Smooth muscle cell (in vitro differentiated cells): ENCODE data around the gene TFRC. TPM values are rescaled to one million over a fixed set of nuclear protein-coding genes. Genes with fewer than 3 reads are reported as not detected.
"Not testable (repeated sequence)": the region's sequence is repeated elsewhere in the genome, so short reads cannot be mapped to it uniquely, and the experiment has no call there.

Experiments
- DNase-seq: peaks from one replicate; lab custom pipeline; 2025; ENCODE audit not compliant: unreplicated experiment; lab: John Stamatoyannopoulos, UW
- H2AFZ ChIP-seq: fragments of 200-600 bp; sonication (generic); 2 replicates; pipeline ENCODE4 v1.6.0; 2016; ENCODE audit warnings: antibody characterized with exemption, low read depth, mild to moderate bottlenecking
- H3F3A ChIP-seq: fragments of 200-600 bp; sonication (generic); 2 replicates; pipeline ENCODE4 v1.6.0; 2017; ENCODE audit warnings: antibody characterized with exemption, low read depth
- H3K27ac ChIP-seq: fragments of 200-600 bp; sonication (generic); 2 replicates; pipeline ENCODE4 v1.5.1; 2016; ENCODE audit warnings: low read depth, mild to moderate bottlenecking
- H3K27me3 ChIP-seq: fragments of 200-600 bp; sonication (generic); 2 replicates; pipeline ENCODE4 v1.6.1; 2016; ENCODE audit warnings: low read depth, mild to moderate bottlenecking
- H3K36me3 ChIP-seq: fragments of 200-600 bp; sonication (generic); 2 replicates; pipeline ENCODE4 v1.5.1; 2016; ENCODE audit warnings: low read depth
- H3K4me1 ChIP-seq: fragments of 200-600 bp; sonication (generic); 2 replicates; pipeline ENCODE4 v1.5.1; 2016; ENCODE audit warnings: low read depth
- H3K4me2 ChIP-seq: fragments of 200-600 bp; sonication (generic); 2 replicates; pipeline ENCODE4 v1.6.0; 2016; ENCODE audit warnings: mild to moderate bottlenecking
- H3K4me3 ChIP-seq: fragments of 200-600 bp; sonication (generic); 2 replicates; pipeline ENCODE4 v1.5.1; 2016; ENCODE audit warnings: mild to moderate bottlenecking
- H3K79me2 ChIP-seq: fragments of 200-600 bp; sonication (generic); 2 replicates; pipeline ENCODE4 v1.6.0; 2016; ENCODE audit warnings: low read depth, mild to moderate bottlenecking
- H3K9ac ChIP-seq: fragments of 200-600 bp; sonication (generic); 2 replicates; pipeline ENCODE4 v1.6.0; 2016; ENCODE audit warnings: low read depth
- H3K9me3 ChIP-seq: fragments of 200-600 bp; sonication (generic); replicated peaks from 2 replicates; pipeline ENCODE4 v1.5.1; 2016; ENCODE audit warnings: low read depth
- H4K20me1 ChIP-seq: fragments of 200-600 bp; sonication (generic); 2 replicates; pipeline ENCODE4 v1.6.0; 2016; ENCODE audit warnings: low read depth
- WGBS: methylation state at CpG from one replicate; pipeline ENCODE4 v1.1.7; 2016; ENCODE audit warnings: low lambda C conversion rate; 5-methylcytosine and 5-hydroxymethylcytosine counted together
- polyA plus RNA-seq: library from polyadenylated mRNA; unstranded; fragments of >200 nt; fragmentation: Nextera tagmentation; extraction: Ambion mirVana; gene quantifications from 2 replicates; pipeline ENCODE4 v1.2.1, GENCODE V29; 2016
- total RNA-seq: library from RNA; depleted of rRNA; stranded (reverse); fragments of >200 nt; gene quantifications from 2 replicates; pipeline ENCODE4 v1.2.3, GENCODE V29; 2014
- TF ChIP-seq, protein P1 (sequence below): fragments of 200-600 bp; sonication (generic); IDR thresholded peaks from 2 replicates; pipeline ENCODE4 v1.5.1; 2017; ENCODE audit warnings: borderline replicate concordance, mild to moderate bottlenecking, antibody characterized with exemption; ENCODE audit not compliant: insufficient read depth, poor library complexity, severe bottlenecking

Gene TFRC
- total and polyA plus RNA-seq, 2 experiments from 2014 or later = 22.1 to 39.0 TPM

DNA sequence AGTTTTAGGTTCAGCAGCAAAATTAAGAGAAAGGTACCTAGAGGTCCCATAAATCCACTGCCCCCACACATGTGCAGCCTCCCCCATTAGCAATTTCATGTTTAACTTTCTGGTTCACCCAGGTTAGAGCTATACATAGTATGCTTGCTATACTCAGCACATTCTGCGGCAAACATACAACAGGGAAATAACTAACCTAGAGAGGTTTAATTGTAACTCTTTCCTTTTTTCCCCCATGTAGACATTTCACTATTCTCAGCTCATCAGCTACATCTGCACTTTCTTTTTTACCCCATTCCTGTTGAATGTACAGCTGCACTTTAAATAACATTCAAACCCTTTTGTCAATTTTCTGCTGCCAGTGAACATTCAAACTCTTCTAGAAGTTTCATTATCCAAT, 21.1 kb downstream of the TFRC start:
- no peaks in the 10 kb centered on the region for H3K79me2 ChIP-seq
- H3K4me2 ChIP-seq = no peak overlapping the region
- TF ChIP-seq, protein P1, sequence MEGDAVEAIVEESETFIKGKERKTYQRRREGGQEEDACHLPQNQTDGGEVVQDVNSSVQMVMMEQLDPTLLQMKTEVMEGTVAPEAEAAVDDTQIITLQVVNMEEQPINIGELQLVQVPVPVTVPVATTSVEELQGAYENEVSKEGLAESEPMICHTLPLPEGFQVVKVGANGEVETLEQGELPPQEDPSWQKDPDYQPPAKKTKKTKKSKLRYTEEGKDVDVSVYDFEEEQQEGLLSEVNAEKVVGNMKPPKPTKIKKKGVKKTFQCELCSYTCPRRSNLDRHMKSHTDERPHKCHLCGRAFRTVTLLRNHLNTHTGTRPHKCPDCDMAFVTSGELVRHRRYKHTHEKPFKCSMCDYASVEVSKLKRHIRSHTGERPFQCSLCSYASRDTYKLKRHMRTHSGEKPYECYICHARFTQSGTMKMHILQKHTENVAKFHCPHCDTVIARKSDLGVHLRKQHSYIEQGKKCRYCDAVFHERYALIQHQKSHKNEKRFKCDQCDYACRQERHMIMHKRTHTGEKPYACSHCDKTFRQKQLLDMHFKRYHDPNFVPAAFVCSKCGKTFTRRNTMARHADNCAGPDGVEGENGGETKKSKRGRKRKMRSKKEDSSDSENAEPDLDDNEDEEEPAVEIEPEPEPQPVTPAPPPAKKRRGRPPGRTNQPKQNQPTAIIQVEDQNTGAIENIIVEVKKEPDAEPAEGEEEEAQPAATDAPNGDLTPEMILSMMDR = no peak
- H4K20me1 ChIP-seq = peaks cover 4% of the 10 kb centered on the region
- H3K36me3 ChIP-seq = peaks cover 35% of the 10 kb centered on the region
- H3F3A ChIP-seq = no peaks in the 10 kb centered on the region
- no peak overlapping the region for H2AFZ ChIP-seq
- H3K4me3 ChIP-seq = no peak overlapping the region
- no peak overlapping the region for H3K9ac ChIP-seq
- H3K4me1 ChIP-seq = no peaks in the 10 kb centered on the region
- H3K27ac ChIP-seq = no peak overlapping the region
- H3K27me3 ChIP-seq = no peaks in the 10 kb centered on the region
- no peaks in the 10 kb centered on the region for H3K9me3 ChIP-seq
- 100% methylated on average over 1 of the region's 1 CpG for WGBS
- DNase-seq = no peak

DNA sequence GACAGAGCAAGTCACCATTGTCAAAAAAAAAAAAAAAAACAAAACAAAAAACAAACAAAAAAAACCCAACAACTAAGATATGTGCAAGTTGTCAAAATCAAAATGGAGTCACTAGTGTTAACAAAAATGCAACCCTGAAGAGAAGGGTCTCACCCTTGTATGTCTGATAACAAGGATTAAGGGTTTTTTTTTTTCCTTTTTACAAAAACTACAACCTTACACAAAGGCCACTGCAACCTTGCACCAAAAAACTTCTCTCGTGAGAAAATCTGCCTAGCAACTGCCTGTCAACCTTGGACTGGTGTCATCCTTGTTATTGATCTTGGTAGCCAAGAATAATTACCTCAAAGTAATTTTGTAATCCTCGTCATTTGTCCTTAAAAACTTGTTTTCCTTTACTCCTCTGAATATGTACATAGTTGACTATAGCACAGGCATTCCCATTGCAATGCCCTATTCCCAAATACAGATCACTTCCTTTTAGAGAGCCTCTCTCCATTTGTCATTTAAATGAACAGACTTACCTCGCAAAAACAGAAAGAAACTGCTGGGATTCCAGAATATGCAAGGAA, 24.0 kb downstream of the TFRC start:
- Histone ChIP-seq H4K20me1 (no peaks in the 10 kb centered on the region), H3K9me3 (no peaks in the 10 kb centered on the region), H3K4me3 (no peak overlapping the region), H3K4me1 (no peaks in the 10 kb centered on the region), H3K4me2 (no peak overlapping the region), H3K27ac (no peak overlapping the region), H2AFZ (no peak overlapping the region), H3F3A (no peaks in the 10 kb centered on the region), H3K36me3 (peaks cover 28% of the 10 kb centered on the region), H3K79me2 (no peaks in the 10 kb centered on the region), H3K9ac (no peak overlapping the region), H3K27me3 (no peaks in the 10 kb centered on the region)
- WGBS = 94% methylated on average over 3 of the region's 3 CpGs
- TF ChIP-seq, protein P1 = no peak
- no peak for DNase-seq

DNA sequence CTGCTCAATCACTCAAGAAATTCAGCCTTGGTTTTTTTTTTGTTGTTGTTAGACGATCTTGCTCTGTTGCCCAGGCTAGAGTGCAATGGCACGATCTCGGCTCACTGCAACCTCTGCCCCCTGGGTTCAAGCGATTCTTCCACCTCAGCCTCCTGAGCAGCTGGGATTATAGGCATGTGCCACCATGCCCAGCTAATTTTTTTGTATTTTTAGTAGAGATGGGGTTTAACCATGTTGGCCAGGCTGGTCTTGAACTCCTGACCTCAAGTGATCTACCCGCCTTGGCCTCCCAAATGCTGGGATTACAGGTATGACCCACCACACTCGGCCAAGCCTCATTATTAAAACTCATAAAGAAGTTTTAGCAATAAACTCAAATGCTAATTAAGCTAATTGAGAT, 25.5 kb downstream of the TFRC start:
- not testable (repeated sequence) for H3K27me3 ChIP-seq, DNase-seq

DNA sequence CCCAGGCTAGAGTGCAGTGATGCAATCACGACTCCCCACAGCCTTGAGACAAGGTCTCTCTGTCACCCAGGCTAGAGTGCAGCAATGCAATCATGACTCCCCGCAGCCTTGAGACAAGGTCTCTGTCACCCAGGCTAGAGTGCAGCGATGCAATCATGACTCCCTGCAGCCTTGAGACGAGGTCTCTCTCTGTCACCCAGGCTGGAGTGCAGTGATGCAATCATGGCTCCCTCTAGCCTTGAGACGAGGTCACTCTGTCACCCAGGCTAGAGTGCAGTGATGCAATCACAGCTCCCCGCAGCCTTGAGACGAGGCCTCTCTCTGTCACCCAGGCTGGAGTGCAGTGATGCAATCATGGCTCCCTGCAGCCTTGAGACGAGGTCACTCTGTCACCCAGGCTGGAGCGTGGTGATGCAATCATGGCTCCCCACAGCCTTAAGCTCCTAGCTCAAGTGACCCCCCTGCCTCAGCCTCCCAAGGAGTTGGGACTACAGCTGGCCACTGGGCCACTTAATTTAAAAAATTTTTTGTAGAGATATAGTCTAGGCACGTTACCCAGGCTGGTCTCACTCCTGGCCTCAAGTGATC, 26.1 kb downstream of the TFRC start:
- H3K4me2 ChIP-seq = no peak overlapping the region
- TF ChIP-seq, protein P1 = no peak
- H3K27ac ChIP-seq = no peak overlapping the region
- no peaks in the 10 kb centered on the region for H3K79me2 ChIP-seq
- no peak overlapping the region for H3K4me3 ChIP-seq
- H3K36me3 ChIP-seq = peaks cover 20% of the 10 kb centered on the region
- H2AFZ ChIP-seq = no peak overlapping the region
- no peaks in the 10 kb centered on the region for H3K9me3 ChIP-seq
- H3K27me3 ChIP-seq = no peaks in the 10 kb centered on the region
- H3K4me1 ChIP-seq = no peaks in the 10 kb centered on the region
- WGBS = 69% methylated on average over 10 of the region's 10 CpGs
- H3K9ac ChIP-seq = no peak overlapping the region
- no peaks in the 10 kb centered on the region for H4K20me1 ChIP-seq
- DNase-seq = no peak
- H3F3A ChIP-seq = peaks cover under 1% of the 10 kb centered on the region

More for the DNA sequence above, 25.5 kb downstream of the TFRC start:
- H3F3A ChIP-seq, H3K4me2 ChIP-seq, H4K20me1 ChIP-seq, H3K9me3 ChIP-seq, H3K9ac ChIP-seq, H2AFZ ChIP-seq, H3K79me2 ChIP-seq, H3K4me1 ChIP-seq, H3K27ac ChIP-seq, H3K4me3 ChIP-seq: not testable (repeated sequence)
- WGBS = 98% methylated on average over 6 of the region's 6 CpGs
- peaks cover 24% of the 10 kb centered on the region for H3K36me3 ChIP-seq
